NCI-H128 (cell line): Measurements from ENCODE around the gene THOC2.
"Not testable (repeated sequence)": the region's sequence is repeated elsewhere in the genome, so short reads cannot be mapped to it uniquely, and the experiment has no call there.

ENCODE experiments used
- DNase-seq: peaks from one replicate; lab custom pipeline; 2025; ENCODE audit not compliant: unreplicated experiment; lab: John Stamatoyannopoulos, UW

Gene THOC2

GRCh38 chrX:123580792-123581191, 152.1 kb downstream of the THOC2 start:
- no peak for DNase-seq

GRCh38 chrX:123574027-123574426, 158.8 kb downstream of the THOC2 start:
- not testable (repeated sequence) for DNase-seq

GRCh38 chrX:123570011-123570590, 162.8 kb downstream of the THOC2 start:
- no peak for DNase-seq

- DNase-seq = no peak
Observed at GRCh38 chrX:123563167-123563566, 169.7 kb downstream of the THOC2 start.

- DNase-seq = no peak
Observed at GRCh38 chrX:123562342-123563146, 170.3 kb downstream of the THOC2 start.

- DNase-seq = no peak
Observed at GRCh38 chrX:123561439-123562215, 171.2 kb downstream of the THOC2 start.

- DNase-seq = no peak
Observed at GRCh38 chrX:123550829-123551228, 182.0 kb downstream of the THOC2 start.
